Measurements from ENCODE around the gene KPNA2.
"Not testable (repeated sequence)": the region's sequence is repeated elsewhere in the genome, so short reads cannot be mapped to it uniquely, and the experiment has no call there.

DNA sequence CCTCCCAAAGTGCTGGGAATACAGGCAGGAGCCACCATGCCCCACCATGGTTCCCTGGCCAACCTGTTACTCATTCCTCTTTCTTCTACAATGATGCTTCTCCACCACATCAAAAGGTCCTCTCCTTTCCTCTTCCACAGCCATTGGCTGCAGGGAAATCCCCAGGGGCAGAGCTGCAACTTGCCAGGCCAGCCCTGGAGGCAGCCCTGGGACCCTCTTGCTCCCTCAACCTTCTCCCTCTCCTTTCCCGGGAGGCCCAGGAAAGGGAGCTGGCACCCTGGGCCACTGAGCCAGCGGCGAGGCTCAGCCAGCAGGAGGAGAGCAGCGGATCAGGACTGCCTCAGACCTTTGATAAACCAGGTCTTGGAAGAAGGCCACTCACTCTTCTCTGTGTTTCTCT is 51.1 kb downstream of the KPNA2 start:
- TF ChIP-seq, protein P1, sequence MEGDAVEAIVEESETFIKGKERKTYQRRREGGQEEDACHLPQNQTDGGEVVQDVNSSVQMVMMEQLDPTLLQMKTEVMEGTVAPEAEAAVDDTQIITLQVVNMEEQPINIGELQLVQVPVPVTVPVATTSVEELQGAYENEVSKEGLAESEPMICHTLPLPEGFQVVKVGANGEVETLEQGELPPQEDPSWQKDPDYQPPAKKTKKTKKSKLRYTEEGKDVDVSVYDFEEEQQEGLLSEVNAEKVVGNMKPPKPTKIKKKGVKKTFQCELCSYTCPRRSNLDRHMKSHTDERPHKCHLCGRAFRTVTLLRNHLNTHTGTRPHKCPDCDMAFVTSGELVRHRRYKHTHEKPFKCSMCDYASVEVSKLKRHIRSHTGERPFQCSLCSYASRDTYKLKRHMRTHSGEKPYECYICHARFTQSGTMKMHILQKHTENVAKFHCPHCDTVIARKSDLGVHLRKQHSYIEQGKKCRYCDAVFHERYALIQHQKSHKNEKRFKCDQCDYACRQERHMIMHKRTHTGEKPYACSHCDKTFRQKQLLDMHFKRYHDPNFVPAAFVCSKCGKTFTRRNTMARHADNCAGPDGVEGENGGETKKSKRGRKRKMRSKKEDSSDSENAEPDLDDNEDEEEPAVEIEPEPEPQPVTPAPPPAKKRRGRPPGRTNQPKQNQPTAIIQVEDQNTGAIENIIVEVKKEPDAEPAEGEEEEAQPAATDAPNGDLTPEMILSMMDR (IDR thresholded peaks at IDR 0.05 in 8 of 11, conservative IDR thresholded peaks at IDR 0.05 in 3 of 11), result not testable (repeated sequence)
- TF ChIP-seq POLR2AphosphoS5 (IDR thresholded peaks at IDR 0.05), result not testable (repeated sequence)
